Measurements from ENCODE around the gene SESN3.
"Not testable (repeated sequence)": the region's sequence is repeated elsewhere in the genome, so short reads cannot be mapped to it uniquely, and the experiment has no call there.

Gene SESN3

GRCh38 chr11:95153857-95154246 lies 77.2 kb downstream of the SESN3 start:
- in situ Hi-C loops (cut with MboI; ENCODE audit: low sequenced_read_pairs): loop anchor here (10.0 kb wide), 2 partner anchors 551 to 611 kb away; no protein-coding TSS in a partner anchor

DNA sequence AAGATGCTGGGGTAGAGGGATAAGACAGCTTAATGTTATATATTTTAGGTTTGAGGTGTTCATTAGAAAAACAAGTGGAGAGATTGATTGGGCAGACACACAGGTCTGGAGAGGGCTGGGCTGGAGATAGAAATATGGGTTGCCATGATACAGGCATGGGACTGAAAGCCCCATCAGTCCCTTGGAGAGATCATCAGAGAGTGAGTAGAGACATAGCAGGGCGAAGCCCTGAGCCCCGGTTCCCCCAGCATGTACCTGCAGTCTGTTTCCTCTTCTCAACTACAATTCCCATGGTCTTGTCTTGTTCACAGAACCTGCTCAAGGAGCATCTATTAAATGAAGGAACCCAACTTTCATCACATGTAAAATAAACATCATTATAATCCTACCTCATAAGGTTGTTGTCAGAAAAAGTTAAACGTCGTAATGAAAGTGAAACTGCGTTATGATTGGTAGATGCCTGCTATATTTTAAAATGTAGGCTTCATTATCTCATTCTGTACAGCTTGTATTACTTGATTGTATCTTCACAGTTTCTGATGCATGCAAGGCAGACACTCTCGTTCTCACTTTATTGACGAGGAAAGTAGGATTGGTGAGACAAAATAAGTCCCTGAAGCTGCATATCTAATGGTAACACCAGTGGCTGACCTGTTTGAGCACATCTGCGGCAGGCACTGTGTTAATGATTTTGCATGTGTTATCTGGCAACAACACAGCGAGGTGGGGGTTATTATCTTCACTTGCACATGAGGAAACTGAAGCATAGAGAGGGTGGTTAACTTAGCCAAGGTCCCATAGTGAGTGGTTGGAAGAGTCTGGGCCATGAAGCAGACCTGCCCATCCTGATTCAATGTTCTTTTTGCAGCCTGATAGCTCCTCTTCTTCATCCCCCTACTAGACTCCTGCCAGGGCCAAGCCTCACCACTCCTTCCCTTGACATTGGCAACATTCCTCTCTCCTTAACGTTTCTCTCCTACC lies 77.8 kb downstream of the SESN3 start:
- in situ Hi-C loops (cut with MboI; ENCODE audit: low sequenced_read_pairs): loop anchor here (10.0 kb wide), 2 partner anchors 552 to 612 kb away; no protein-coding TSS in a partner anchor

DNA sequence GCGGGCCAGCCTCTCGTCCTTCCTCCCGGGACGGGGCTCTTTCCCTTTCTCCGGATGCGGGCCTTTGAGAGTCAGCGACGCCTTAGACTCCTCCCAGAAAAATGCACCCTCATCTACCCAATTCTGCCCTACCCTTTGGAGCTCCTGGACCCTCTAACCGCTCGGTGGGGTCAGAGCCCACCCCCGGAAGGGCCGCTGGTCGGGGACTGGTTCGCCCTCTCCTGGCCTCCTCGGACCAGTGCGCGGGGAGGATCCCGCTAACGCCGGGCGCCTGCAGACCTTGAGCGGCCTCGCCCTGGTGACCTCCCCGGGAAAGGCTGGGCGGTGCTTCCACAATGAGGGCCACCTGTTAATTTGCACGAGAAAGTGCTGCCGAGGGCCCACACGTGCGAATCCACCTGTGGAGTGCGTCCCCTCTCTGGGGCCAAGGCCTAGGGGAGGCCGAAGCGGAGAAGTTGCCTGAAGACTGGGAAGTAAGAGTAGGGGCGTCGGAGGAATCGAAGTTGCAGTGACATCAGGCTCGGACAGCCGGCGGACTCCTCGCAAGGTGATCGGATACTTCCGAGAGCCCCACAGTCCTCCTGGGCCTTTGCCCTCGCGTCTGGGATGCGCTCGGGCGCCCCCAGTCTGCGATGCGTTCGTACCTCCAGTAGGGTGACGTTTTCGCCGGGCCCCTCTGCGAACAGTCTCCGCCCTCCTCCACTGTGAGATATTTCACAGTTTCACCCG lies 79.9 kb downstream of the SESN3 start:
- in situ Hi-C loops (cut with MboI; ENCODE audit: low sequenced_read_pairs): loop anchor here (10.0 kb wide), 2 partner anchors 554 to 614 kb away; no protein-coding TSS in a partner anchor

DNA sequence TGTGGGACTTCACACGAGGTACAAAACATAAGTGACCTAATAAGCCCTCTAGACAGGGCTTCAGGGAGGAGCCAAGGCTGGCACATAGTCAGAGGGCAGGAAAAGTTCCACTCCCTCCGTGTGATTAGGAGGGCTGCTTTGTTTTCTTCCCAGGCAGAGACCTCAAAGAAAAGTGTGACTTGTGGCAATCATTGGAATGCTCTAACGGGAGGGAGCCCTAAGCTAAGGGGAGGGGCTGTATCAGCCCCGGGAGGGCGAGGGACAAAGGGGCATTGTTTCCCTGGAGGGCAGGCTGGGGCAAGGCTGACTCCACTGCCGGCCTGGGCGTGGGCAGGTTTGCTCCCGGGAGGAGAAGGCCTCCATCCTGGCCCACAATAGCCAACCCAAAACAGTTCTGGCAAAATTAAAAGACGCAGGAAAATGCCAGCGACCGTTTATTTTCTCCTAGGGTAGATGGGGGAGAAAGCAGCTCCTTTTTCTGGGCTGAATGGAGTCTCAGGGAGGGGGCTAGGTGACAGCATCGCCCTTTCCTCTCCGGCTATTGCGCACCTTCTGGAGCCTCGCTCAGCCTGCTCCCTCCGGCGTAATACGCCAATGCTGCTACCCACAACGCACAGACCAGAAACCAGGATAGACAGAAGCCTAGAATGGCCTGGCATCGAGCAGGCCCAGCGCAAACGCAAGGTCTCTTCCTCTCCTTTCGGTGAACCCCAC lies 81.2 kb downstream of the SESN3 start:
- in situ Hi-C loops (cut with MboI; ENCODE audit: low sequenced_read_pairs): loop anchor here (10.0 kb wide), 2 partner anchors 555 to 615 kb away; no protein-coding TSS in a partner anchor

DNA sequence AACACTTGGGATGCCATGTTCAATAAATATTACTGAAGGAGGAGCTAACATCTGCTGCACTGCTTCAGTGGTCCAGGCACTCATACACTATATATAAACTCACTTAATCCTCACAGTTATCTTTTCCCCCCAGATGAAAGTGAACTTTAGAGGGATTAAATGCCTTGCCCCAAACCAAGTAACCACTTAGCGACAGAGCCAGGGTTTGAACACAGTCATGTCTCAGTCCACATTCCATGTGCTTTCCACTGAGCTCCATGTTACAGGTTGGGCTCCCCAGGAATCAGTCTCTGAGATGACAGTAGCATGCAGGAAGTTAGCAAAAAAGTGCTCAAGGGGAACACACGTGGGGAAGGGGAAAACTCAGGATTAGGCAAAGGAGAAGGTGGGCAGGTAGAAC lies 82.1 kb downstream of the SESN3 start:
- in situ Hi-C loops (cut with MboI; ENCODE audit: low sequenced_read_pairs): no loop called here

- in situ Hi-C loops (cut with MboI; ENCODE audit: low sequenced_read_pairs): no loop called here
These were observed 82.6 kb downstream of the SESN3 start for GRCh38 chr11:95148406-95148805.

- in situ Hi-C loops (cut with MboI; ENCODE audit: low sequenced_read_pairs): no loop called here
These were observed 83.6 kb downstream of the SESN3 start for GRCh38 chr11:95147364-95147905.

GRCh38 chr11:95145430-95146060 lies 85.5 kb downstream of the SESN3 start:
- in situ Hi-C loops (cut with MboI; ENCODE audit: low sequenced_read_pairs): no loop called here

- in situ Hi-C loops (cut with MboI; ENCODE audit: low sequenced_read_pairs): no loop called here
These were observed 86.4 kb downstream of the SESN3 start for GRCh38 chr11:95144313-95145235.

- in situ Hi-C loops (cut with MboI; ENCODE audit: low sequenced_read_pairs): no loop called here
These were observed 87.8 kb downstream of the SESN3 start for GRCh38 chr11:95143106-95143681.

DNA sequence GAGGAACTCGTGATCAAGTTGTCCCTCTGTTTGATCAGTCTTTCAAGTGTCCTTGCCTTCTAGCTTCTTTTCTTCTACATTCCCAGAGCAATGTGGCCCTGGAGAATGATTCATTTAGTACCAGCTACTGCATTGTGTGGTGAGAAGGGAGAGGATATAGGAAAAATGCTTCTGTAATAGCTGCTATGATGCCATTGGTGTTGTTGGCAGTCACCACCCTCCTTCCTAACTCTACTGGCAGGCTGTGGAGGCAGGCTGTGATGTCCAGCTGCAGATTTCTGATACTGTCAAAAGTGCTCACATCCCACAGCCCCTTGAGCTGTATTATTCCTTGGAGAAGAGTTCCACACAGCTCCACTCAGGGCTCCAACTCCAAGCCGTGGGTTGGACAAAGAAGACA lies 88.6 kb downstream of the SESN3 start:
- in situ Hi-C loops (cut with MboI; ENCODE audit: low sequenced_read_pairs): no loop called here

GRCh38 chr11:95140397-95141033 lies 90.5 kb downstream of the SESN3 start:
- in situ Hi-C loops (cut with MboI; ENCODE audit: low sequenced_read_pairs): no loop called here

DNA sequence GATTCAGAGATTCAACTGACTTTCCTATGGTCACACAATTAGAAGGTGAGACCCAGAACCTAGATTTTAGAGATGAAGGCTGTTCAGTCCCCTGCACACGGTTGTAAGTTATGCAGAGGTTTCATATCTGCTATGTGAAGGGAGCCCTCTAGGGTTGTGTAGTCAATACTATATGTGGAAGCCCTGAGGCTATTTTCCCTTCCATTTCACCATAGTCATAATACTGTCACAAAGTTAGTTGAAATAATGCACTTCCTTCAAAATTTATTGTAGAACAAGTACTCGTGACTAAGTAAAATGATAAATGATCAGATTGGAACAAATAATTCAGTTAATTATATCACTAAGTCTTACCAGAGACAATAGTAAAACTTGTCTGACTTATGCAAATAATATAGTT lies 92.6 kb downstream of the SESN3 start:
- in situ Hi-C loops (cut with MboI; ENCODE audit: low sequenced_read_pairs): no loop called here

DNA sequence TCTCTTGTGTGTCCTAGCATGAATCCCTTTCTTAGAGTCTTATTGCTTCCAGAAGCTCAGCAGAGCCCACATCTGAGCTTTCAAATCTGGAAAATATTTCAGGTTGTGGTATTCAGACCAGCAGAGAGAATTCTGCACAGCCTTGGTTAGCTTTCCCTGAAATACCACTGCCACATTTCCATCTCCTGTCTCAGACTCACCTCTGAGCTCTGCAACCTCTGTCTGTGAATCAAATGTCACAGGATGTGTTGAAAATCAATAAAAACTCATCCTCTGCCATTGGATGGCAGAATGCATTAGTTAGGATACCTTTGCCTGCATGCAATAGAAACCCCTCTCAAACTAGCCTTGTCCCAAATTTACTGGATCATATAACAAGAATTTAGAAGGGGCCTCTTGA lies 93.7 kb downstream of the SESN3 start:
- in situ Hi-C loops (cut with MboI; ENCODE audit: low sequenced_read_pairs): no loop called here

GRCh38 chr11:95136747-95137146 lies 94.3 kb downstream of the SESN3 start:
- in situ Hi-C loops (cut with MboI; ENCODE audit: low sequenced_read_pairs): not testable (repeated sequence)

DNA sequence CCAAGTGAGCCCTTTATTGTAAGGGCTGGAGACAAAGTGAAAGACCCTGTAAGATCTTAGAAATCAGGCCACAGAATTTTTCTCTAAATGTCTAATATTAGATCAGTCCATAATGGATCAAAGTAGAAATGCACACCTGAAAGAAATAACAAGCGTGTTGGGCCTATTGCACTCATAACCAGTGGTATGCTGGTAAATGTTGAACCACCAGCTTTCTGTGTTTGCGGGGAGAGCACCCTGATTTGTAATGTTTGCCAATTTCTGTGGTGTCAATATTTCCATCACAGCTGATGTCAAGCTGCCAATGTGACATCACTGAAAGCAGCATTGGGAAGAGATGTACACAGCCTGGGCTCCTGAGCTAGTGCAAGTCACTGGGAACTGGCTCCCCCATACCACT lies 95.1 kb downstream of the SESN3 start:
- in situ Hi-C loops (cut with MboI; ENCODE audit: low sequenced_read_pairs): no loop called here

- in situ Hi-C loops (cut with MboI; ENCODE audit: low sequenced_read_pairs): no loop called here
These were observed 95.8 kb downstream of the SESN3 start for GRCh38 chr11:95135155-95135554.

GRCh38 chr11:95134491-95134890 lies 96.5 kb downstream of the SESN3 start:
- in situ Hi-C loops (cut with MboI; ENCODE audit: low sequenced_read_pairs): no loop called here
